PC-3 (cell line): Measurements from ENCODE around the gene MASP1.

Experiments used
- EZH2 ChIP-seq: fragments of 300-600 bp; sonication (generic); IDR thresholded peaks from one replicate; pipeline ENCODE4 v1.6.1; 2017; ENCODE audit warnings: antibody characterized with exemption, mild to moderate bottlenecking, low read length; ENCODE audit not compliant: unreplicated experiment
- EZH2phosphoT487 ChIP-seq: fragments of 300-600 bp; sonication (generic); IDR thresholded peaks from 2 replicates; pipeline ENCODE4 v1.6.1; 2018; ENCODE audit warnings: mild to moderate bottlenecking, antibody characterized with exemption, low read length, borderline replicate concordance
- TF ChIP-seq, protein P1 (sequence below): fragments of 300-600 bp; sonication (generic); conservative IDR thresholded peaks from 2 replicates; pipeline ENCODE4 v1.5.1; 2017; ENCODE audit warnings: antibody characterized with exemption, low read depth, mild to moderate bottlenecking, low read length

DNA sequence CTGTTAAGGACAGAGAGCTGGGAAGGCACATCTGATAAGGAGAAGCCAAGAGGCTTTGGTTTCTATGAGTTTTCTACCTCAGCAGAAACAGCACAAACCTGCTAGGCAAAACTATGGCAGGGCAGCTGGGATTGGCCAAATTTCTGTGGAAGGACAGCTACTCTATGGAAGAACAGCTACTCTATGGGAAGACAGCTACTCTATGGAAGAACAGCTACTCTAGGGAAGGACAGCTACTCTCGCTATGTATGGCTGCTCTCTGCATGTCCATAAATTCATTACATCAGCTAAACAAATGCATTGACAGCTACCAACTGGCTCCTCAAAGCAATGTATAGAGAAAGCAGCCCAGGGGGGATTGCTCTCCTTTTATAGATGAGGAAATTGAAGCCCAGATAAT is 24.8 kb downstream of the MASP1 start:
- no peak for TF ChIP-seq EZH2
- TF ChIP-seq, protein P1, sequence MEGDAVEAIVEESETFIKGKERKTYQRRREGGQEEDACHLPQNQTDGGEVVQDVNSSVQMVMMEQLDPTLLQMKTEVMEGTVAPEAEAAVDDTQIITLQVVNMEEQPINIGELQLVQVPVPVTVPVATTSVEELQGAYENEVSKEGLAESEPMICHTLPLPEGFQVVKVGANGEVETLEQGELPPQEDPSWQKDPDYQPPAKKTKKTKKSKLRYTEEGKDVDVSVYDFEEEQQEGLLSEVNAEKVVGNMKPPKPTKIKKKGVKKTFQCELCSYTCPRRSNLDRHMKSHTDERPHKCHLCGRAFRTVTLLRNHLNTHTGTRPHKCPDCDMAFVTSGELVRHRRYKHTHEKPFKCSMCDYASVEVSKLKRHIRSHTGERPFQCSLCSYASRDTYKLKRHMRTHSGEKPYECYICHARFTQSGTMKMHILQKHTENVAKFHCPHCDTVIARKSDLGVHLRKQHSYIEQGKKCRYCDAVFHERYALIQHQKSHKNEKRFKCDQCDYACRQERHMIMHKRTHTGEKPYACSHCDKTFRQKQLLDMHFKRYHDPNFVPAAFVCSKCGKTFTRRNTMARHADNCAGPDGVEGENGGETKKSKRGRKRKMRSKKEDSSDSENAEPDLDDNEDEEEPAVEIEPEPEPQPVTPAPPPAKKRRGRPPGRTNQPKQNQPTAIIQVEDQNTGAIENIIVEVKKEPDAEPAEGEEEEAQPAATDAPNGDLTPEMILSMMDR: no peak
- no peak for TF ChIP-seq EZH2phosphoT487
